Vagina (tissue), 2 donors: ENCODE data around the gene JAKMIP1. TPM values are rescaled to one million over a fixed set of nuclear protein-coding genes. Genes with fewer than 3 reads are reported as not detected.

Experiments
- DNase-seq, 2 donors: peaks; one replicate each; pipeline ENCODE4 v3.0.0-alpha.2; 2017; ENCODE audit errors: extremely low spot score in 2 of 2
- H3K27ac ChIP-seq: fragments of 200-600 bp; sonication (generic); one replicate; pipeline ENCODE4 v1.5.1; 2019
- H3K27me3 ChIP-seq: fragments of 200-600 bp; sonication (generic); one replicate; pipeline ENCODE4 v1.5.1; 2019
- H3K36me3 ChIP-seq, 2 donors: fragments of 200-600 bp; sonication (generic); one replicate each; pipeline ENCODE4 v1.5.1; 2017 to 2019
- H3K4me1 ChIP-seq: fragments of 200-600 bp; sonication (generic); one replicate; pipeline ENCODE4 v1.5.1; 2019
- H3K4me3 ChIP-seq, 2 donors: fragments of 200-600 bp; sonication (generic); 1 replicate in 1 of 2; 2 replicates in 1 of 2; pipeline ENCODE4 v1.5.1; 2016 to 2019
- H3K9me3 ChIP-seq: fragments of 200-600 bp; sonication (generic); one replicate; pipeline ENCODE4 v1.5.1; 2019
- POLR2A ChIP-seq, 2 donors: fragments of 450-650 bp; IDR thresholded peaks; one replicate each; pipeline ENCODE4 v1.6.1; 2017; ENCODE audit warnings: antibody characterized with exemption in 2 of 2, mild to moderate bottlenecking in 2 of 2, moderate library complexity in 2 of 2
- POLR2AphosphoS5 ChIP-seq, 2 donors: sonication (generic); formaldehyde crosslinking; IDR thresholded peaks; one replicate each; pipeline ENCODE4 v1.9.0; 2017; ENCODE audit warnings: antibody characterized with exemption in 2 of 2, mild to moderate bottlenecking in 2 of 2, low read depth in 1 of 2; ENCODE audit not compliant: insufficient read depth in 1 of 2
- intact Hi-C: fragments of 100-400 bp; cut with DNase I; formaldehyde crosslinking; loops from one replicate; pipeline ENCODE4 v1.15.1; 2023
- total RNA-seq: library from RNA; depleted of rRNA; stranded (reverse); fragments of >200 nt; gene quantifications from one replicate; pipeline ENCODE4 v1.2.3, GENCODE V29; 2016
- TF ChIP-seq, protein P1 (sequence below), 3 experiments: fragments of 450-650 bp in 2 of 3; fragments of 200-600 bp in 1 of 3; sonication (generic) in 1 of 3; IDR thresholded peaks; one replicate each; pipeline ENCODE4 v1.5.1; 2017 to 2019; ENCODE audit warnings: antibody characterized with exemption in 3 of 3, mild to moderate bottlenecking in 2 of 3, moderate library complexity in 2 of 3

Gene JAKMIP1
- total RNA-seq, 1 donor from 2014 or later: 5.2 TPM

DNA sequence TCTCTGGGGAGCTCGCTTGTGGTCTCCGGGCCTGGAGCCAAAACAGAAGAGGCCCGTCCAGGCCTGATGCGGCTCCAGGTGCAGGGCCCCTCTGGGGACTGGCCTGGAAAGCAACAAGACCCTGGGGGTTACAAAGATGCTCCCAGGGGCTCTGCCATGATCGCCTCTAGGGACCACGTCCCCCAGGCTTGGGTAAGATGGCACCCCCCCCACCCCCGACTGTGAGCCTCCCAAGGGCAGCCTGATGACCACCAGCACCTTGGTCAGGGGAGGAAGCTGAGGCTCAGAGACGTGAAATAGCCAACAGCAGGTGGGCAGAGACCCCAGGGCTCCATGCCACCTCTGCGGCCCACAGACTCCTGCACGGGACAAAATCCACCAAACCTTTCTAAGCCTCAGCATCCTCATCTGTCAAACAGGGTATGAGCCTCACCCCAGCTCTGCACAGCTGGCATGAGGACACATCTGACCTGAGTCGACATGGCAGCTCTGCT, 207.5 kb downstream of the JAKMIP1 start:
- Histone ChIP-seq H3K36me3 (no peaks in the 10 kb centered on the region), H3K27me3 (no peaks in the 10 kb centered on the region), H3K27ac (no peak overlapping the region), H3K9me3 (no peaks in the 10 kb centered on the region), H3K4me1 (no peaks in the 10 kb centered on the region), H3K4me3 (no peak overlapping the region)
- no peak for DNase-seq
- intact Hi-C loops: loop anchor here (10.0 kb wide), 1 partner anchor 332 kb away; no protein-coding TSS in a partner anchor
- TF ChIP-seq POLR2A (IDR thresholded peaks at IDR 0.05): no peak
- TF ChIP-seq, protein P1, sequence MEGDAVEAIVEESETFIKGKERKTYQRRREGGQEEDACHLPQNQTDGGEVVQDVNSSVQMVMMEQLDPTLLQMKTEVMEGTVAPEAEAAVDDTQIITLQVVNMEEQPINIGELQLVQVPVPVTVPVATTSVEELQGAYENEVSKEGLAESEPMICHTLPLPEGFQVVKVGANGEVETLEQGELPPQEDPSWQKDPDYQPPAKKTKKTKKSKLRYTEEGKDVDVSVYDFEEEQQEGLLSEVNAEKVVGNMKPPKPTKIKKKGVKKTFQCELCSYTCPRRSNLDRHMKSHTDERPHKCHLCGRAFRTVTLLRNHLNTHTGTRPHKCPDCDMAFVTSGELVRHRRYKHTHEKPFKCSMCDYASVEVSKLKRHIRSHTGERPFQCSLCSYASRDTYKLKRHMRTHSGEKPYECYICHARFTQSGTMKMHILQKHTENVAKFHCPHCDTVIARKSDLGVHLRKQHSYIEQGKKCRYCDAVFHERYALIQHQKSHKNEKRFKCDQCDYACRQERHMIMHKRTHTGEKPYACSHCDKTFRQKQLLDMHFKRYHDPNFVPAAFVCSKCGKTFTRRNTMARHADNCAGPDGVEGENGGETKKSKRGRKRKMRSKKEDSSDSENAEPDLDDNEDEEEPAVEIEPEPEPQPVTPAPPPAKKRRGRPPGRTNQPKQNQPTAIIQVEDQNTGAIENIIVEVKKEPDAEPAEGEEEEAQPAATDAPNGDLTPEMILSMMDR (IDR thresholded peaks at IDR 0.05): no peak
- no peak for TF ChIP-seq POLR2AphosphoS5 (IDR thresholded peaks at IDR 0.05; ENCODE audit: insufficient read depth in 1 of 2, low read depth in 1 of 2)

DNA sequence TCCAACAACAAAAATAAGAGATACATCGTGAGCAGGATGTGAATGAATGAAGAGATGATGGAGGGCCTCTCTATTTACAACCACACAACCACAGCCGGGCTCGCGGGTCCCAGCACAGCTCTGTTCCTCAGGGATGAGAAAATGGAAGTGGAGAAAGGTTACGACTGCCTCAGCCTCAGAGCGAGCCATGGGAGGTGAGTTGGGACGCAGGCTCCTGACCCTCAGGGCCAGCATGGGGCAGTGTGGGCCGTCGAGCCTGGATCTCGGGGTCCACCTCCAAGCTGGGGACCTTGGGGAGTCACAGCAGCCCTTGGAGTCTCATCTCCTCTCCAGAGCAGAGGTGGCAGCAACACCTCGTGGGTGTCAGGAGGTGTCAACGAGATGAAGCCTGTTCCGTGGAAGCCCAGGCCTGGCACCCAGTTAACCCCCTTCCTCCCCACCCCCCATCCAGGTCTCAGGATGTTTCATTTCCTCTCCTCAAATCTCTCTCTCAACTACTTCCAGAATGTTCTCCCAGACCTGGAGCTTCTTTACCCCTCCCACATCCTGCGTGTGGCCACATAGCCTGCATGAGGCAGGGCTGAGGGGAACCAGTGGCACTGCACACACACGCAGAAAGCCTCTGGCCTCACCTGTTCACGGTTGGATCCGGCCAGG, 208.1 kb downstream of the JAKMIP1 start:
- no peaks in the 10 kb centered on the region for H3K27me3 ChIP-seq
- no peak for DNase-seq

DNA sequence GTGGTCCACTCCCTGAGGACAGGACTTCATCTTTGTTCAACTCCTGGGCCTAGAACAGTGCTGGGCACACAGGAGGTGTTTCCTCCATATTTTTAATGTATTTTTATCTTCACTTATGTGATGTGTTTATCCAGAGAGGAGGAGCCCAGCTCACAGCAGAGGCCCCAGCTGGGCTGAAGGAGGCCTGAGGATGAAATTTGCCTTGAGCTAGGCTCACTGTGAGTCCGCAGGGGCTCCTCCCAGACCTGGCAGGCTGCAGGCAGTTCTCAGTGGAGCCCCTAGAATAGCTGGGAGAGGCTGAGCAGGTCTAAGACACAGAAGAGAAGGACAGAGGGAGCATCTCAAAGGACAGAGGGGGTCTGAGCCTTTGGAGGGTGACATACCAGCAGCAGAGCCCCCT, 208.9 kb downstream of the JAKMIP1 start:
- no peaks in the 10 kb centered on the region for H3K27me3 ChIP-seq

More for the DNA sequence above, 208.1 kb downstream of the JAKMIP1 start:
- H3K4me3 ChIP-seq: no peak overlapping the region
- TF ChIP-seq POLR2AphosphoS5 (IDR thresholded peaks at IDR 0.05; ENCODE audit: insufficient read depth in 1 of 2, low read depth in 1 of 2) (no peak), POLR2A (IDR thresholded peaks at IDR 0.05) (no peak)
- TF ChIP-seq, protein P1 (IDR thresholded peaks at IDR 0.05): no peak
- no peaks in the 10 kb centered on the region for H3K9me3 ChIP-seq
- intact Hi-C loops: loop anchor here (10.0 kb wide), 1 partner anchor 333 kb away; no protein-coding TSS in a partner anchor
- no peaks in the 10 kb centered on the region for H3K4me1 ChIP-seq
- H3K27ac ChIP-seq: no peak overlapping the region
- H3K36me3 ChIP-seq: no peaks in the 10 kb centered on the region

DNA sequence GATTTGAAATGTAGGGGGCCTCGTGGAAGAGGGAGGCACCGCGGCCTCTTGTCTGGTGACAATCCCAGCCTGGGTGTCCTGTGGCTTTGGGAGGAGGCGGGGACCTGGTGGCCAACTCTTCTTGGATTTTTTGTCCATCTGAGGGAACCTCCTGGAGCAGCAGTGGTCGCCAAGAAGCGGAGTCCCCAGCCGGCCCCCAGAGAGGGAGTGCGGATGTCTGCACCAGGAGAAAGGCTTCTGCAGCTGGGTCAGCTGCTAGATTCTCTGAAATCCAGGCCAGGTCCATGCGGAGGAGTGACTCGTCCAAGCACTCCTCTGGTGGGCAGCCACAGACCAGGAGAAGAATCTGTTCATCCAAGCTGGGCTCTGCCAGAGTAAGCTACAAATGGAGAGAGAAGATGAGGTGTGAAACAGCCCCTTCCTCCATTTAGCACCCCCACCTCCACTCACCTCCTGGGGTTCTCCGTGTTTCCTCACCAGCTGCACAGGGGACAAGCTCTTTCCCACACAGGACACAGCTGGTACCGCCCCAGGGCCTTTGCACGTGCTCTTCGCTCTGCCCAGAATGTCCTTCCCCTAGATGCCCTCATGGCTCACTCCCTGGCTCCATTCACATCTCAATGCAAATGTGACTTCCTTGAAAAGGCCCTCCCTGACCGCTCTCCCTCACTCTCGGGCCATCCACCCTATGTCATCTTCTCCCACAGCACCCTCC, 209.7 kb downstream of the JAKMIP1 start:
- Histone ChIP-seq H3K27ac (no peak overlapping the region), H3K27me3 (no peaks in the 10 kb centered on the region), H3K9me3 (no peaks in the 10 kb centered on the region), H3K4me1 (no peaks in the 10 kb centered on the region), H3K36me3 (no peaks in the 10 kb centered on the region), H3K4me3 (no peak overlapping the region)
- intact Hi-C loops: loop anchor here (10.0 kb wide), 1 partner anchor 334 kb away; no protein-coding TSS in a partner anchor
- no peak for DNase-seq
- TF ChIP-seq POLR2AphosphoS5 (IDR thresholded peaks at IDR 0.05; ENCODE audit: insufficient read depth in 1 of 2, low read depth in 1 of 2): no peak
- no peak for TF ChIP-seq POLR2A (IDR thresholded peaks at IDR 0.05)
- TF ChIP-seq, protein P1 (IDR thresholded peaks at IDR 0.05): no peak

More for the DNA sequence above, 208.9 kb downstream of the JAKMIP1 start:
- TF ChIP-seq POLR2AphosphoS5 (IDR thresholded peaks at IDR 0.05; ENCODE audit: insufficient read depth in 1 of 2, low read depth in 1 of 2) (no peak), POLR2A (IDR thresholded peaks at IDR 0.05) (no peak)
- TF ChIP-seq, protein P1 (IDR thresholded peaks at IDR 0.05): no peak
- Histone ChIP-seq H3K36me3 (no peaks in the 10 kb centered on the region), H3K4me1 (no peaks in the 10 kb centered on the region), H3K4me3 (no peak overlapping the region), H3K9me3 (no peaks in the 10 kb centered on the region), H3K27ac (no peak overlapping the region)
- intact Hi-C loops: loop anchor here (10.0 kb wide), 1 partner anchor 333 kb away; no protein-coding TSS in a partner anchor
- DNase-seq: no peak
